SK-N-MC (cell line): Measurements from ENCODE around the gene SCLY.

Experiments used
- DNase-seq: peaks from one replicate; pipeline ENCODE4 v3.0.0-alpha.2; 2011; ENCODE audit warnings: low read depth, low spot score
- H3K27ac ChIP-seq: fragments of 200-600 bp; sonication (generic); 2 replicates; pipeline ENCODE4 v1.5.1; 2016; ENCODE audit warnings: mixed run types
- H3K36me3 ChIP-seq: fragments of 200-600 bp; sonication (generic); 2 replicates; pipeline ENCODE4 v1.6.1; 2017; ENCODE audit warnings: antibody characterized with exemption, low read length, mixed read lengths; ENCODE audit not compliant: insufficient read depth
- H3K4me3 ChIP-seq: fragments of 200-600 bp; sonication (generic); 2 replicates; pipeline ENCODE4 v1.5.1; 2016
- H3K9ac ChIP-seq: fragments of 200-600 bp; sonication (generic); 2 replicates; pipeline ENCODE4 v1.8.0; 2017; ENCODE audit warnings: mixed run types, mixed read lengths; ENCODE audit not compliant: insufficient read length
- H3K9me3 ChIP-seq: fragments of 200-600 bp; sonication (generic); 2 replicates; pipeline ENCODE4 v1.6.1; 2017; ENCODE audit warnings: low read depth, mild to moderate bottlenecking, antibody characterized with exemption, low read length, moderate library complexity, mixed read lengths
- EZH2 ChIP-seq: fragments of 200-600 bp; sonication (generic); IDR thresholded peaks from one replicate; pipeline ENCODE4 v1.6.1; 2017; ENCODE audit warnings: antibody characterized with exemption
- FOXP2 ChIP-seq: optimal IDR thresholded peaks from 2 replicates; pipeline ENCODE3; 2011; ENCODE audit warnings: mild to moderate bottlenecking, moderate library complexity; ENCODE audit not compliant: insufficient read depth; ENCODE audit errors: extremely low read length, control extremely low read depth
- POLR2AphosphoS5 ChIP-seq: IDR thresholded peaks from 2 replicates; pipeline ENCODE4 v1.6.1; 2012; ENCODE audit warnings: mild to moderate bottlenecking, low read depth, low read length, borderline replicate concordance

The SCLY gene

DNA sequence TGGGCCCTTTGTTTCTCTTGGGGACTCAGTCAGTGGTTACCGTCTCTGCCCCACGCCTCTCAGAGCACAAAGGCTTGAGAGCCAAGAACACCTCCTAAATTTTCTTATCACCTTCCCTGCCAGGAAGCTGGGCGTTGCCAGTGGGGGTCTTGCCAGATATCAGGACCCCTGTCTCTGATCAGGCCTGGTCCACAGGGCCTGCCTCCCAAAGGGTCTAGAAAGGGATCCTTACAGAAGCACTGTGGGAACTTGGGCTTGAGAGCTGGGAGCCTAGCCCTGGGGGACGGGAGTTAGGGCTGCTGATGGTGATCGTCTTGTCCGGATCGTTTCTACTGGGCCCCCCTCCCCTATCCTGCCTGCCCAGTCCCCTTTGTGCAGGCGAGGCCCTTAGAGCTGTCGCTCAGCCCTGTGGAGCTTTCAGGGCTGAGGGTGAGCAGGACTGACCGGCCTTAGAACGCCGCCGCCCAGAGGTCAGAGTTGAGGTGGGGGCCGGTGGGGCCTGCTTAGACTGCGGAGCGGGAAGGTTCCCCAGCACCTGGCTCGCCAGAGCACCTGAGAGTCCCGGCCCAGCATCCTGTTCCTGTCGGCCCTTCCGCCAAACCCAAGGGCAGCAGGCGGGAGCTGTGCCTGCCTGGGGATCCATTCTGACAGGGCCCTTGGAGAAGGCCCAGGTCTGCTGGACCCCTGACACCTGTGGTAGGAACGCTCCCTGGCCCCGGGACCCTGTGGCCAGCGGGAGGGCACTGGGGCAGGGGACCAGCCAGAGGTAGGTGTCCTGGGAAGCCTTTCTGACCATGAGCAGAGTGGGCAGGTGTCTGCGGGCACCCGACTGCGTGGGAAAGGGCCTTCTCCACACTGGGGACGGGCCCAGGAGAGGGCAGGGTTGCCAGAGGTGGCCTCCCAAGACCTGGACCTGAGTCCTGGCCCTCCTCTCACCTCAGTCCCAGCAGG, 40.3 kb downstream of the SCLY start:
- DNase-seq: no peak
- no peak for TF ChIP-seq EZH2
- no peaks in the 10 kb centered on the region for H3K9me3 ChIP-seq
- H3K36me3 ChIP-seq: no peaks in the 10 kb centered on the region
- H3K27ac ChIP-seq: no peak overlapping the region
- H3K9ac ChIP-seq: no peak overlapping the region
- no peak overlapping the region for H3K4me3 ChIP-seq

DNA sequence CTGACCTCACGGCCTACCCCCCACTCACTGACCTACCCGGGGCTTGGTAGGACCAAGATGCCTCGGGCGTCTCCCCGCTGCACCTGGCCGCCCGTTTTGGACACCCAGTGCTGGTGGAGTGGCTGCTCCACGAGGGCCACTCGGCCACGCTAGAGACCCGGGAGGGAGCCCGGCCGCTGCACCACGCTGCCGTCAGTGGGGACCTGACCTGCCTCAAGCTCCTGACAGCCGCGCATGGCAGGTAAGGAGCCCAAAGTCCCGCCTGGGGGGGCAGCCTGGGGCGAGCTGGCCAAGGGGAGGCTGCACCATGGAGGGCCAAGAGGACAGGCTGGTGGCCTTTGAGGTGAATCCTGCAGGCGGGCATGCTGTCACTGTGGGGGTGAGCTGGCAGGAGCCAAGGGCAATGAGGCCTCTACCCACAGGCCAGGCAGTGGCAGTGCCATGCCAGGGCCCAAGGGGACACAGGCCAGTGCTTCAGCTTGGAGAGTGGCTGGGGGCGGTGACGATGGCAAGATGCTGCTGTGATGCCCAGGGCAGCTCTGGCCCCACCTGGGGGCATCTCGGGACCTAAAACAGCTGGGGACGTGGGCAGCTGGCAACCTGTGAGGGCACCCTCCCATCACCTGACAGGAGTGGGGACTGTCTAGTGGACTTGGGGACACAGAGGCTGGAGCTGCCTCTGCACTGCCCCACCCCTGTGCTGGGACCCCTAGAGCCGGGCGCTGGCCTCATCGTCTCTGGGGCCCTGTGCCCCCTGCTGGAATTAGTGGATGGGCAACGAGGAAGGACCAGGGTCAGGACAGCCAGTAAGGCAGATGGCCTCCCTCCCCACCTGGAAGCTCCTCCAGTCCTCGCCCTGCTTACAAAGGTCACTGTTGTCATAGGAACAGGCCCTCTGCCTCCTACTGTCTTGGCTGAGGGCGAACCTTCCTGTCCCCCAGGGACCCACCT, 41.4 kb downstream of the SCLY start:
- no peaks in the 10 kb centered on the region for H3K9me3 ChIP-seq
- no peaks in the 10 kb centered on the region for H3K36me3 ChIP-seq
- H3K27ac ChIP-seq: no peak overlapping the region
- DNase-seq: no peak
- H3K9ac ChIP-seq: no peak overlapping the region
- TF ChIP-seq EZH2 (no peak), FOXP2 (no peak), POLR2AphosphoS5 (no peak)
- H3K4me3 ChIP-seq: no peak overlapping the region

DNA sequence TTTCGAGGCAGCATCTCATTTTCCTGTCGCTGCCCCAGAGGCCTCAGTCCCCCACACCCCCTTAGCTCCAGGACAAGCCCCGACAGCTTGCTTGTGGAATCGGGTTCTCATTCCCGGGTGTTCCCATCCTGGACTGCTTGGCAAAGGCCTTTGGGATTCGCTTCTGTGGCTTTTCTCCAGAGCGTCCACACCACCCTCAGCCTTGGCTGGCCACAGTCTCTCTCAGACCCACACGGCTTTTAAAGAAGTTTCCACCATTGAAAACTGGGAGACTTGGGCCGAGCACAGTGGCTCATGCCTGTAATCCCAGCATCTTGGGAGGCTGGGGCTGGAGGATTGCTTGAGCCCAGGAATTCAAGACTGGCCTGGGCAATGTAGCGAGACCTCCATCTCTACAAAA, 42.1 kb downstream of the SCLY start:
- no peaks in the 10 kb centered on the region for H3K36me3 ChIP-seq
- TF ChIP-seq POLR2AphosphoS5: no peak
- TF ChIP-seq EZH2: no peak
- no peak for TF ChIP-seq FOXP2
- no peak overlapping the region for H3K4me3 ChIP-seq
- H3K9me3 ChIP-seq: no peaks in the 10 kb centered on the region
- no peak for DNase-seq
- no peak overlapping the region for H3K9ac ChIP-seq
- H3K27ac ChIP-seq: no peak overlapping the region

DNA sequence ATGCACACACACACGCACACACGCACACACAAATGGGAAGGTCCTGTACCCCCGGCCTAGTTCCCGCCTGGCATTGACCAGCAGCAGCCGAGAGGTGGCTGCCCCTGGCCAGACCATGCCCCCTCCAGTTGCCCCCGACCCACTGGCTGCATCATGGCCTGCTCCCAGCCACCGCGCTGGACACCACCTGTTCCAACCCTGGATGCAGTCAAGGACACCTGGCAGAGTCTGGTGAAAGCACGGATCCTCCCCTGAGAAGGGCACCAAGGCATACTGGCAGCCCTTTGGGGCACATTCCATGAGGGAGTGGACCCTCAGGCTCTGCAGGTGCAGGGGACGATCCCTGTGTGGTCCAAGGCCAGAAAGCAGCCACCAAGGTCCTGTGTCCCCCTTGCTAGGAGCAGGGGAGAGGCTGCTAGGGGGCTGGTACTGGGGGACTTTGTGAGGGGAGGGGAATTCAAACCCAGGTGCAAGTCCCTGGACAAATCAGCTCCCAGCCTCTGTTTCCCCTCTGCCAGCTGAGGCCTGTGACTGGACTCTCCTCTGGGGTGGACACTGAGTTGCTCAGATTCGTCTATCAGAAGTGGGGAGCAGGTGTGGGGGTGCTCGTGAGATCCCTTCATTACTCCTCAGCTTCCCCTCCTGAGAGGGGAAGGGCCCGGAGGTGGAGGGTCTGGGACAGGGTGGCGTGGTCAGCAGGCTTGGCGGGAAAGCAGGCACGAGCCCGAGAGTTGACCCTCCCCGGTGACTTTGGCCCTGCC, 42.8 kb downstream of the SCLY start:
- no peak overlapping the region for H3K27ac ChIP-seq
- no peak overlapping the region for H3K4me3 ChIP-seq
- H3K9me3 ChIP-seq: no peaks in the 10 kb centered on the region
- no peak for DNase-seq
- no peak for TF ChIP-seq FOXP2
- no peak for TF ChIP-seq POLR2AphosphoS5
- TF ChIP-seq EZH2: no peak
- no peak overlapping the region for H3K9ac ChIP-seq
- H3K36me3 ChIP-seq: no peaks in the 10 kb centered on the region

DNA sequence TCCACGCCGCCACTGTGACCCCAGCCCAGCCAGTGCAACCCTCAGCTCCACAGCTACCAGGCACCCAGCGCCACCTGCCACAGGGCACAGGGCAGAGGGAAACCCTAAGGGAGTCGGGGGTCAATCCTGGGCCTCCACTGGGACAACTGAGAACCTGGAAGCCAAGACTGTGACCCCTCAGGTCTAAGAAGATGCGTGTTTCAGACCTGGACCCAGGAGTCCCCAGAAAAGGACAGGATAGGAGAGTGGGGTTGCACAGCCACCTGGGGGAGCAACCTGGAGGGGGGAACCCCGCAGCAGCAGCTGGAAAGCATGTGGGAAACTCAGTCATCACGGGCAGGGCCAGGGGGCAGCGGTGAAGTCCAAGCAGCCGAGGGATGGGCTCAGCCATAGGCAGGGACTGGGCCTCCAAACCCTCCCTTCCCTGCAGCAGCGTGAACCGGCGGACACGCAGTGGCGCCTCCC, 43.5 kb downstream of the SCLY start:
- TF ChIP-seq POLR2AphosphoS5 (no peak), EZH2 (no peak), FOXP2 (no peak)
- DNase-seq: no peak
- Histone ChIP-seq H3K9me3 (no peaks in the 10 kb centered on the region), H3K36me3 (no peaks in the 10 kb centered on the region), H3K27ac (no peak overlapping the region), H3K9ac (no peak overlapping the region), H3K4me3 (no peak overlapping the region)

DNA sequence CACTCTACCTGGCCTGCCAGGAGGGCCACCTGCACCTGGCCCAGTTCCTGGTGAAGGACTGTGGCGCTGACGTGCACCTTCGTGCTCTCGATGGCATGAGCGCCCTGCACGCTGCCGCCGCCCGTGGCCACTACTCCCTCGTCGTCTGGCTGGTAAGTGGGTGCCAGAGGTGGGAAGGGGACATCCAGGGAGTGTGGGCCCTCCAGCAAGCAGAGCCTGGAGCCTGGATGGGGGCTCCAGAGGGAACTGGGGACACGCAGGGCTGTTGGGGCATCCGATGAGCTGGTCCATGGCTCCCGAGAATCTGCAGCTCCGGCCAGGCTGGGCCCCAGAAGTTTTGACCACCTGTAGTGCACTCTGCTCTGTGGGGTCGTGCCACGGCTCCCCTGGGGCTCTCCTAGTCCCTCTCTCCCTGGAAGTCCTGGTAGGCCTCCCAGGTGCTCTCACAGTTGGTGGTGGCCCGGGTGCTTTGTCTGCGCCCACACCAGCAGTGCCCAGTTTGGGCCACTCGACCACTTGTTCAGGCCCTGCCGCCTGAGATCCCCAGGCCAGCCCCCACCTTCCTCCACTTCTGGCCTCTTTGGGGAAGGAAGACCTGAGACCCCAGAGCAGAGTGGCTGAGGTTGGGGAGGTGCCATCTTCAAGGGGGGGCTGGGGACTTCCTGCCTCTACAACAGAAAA, 44.0 kb downstream of the SCLY start:
- no peaks in the 10 kb centered on the region for H3K9me3 ChIP-seq
- TF ChIP-seq FOXP2: no peak
- TF ChIP-seq POLR2AphosphoS5: no peak
- TF ChIP-seq EZH2: no peak
- no peak for DNase-seq
- H3K9ac ChIP-seq: no peak overlapping the region
- H3K4me3 ChIP-seq: no peak overlapping the region
- H3K36me3 ChIP-seq: no peaks in the 10 kb centered on the region
- no peak overlapping the region for H3K27ac ChIP-seq

DNA sequence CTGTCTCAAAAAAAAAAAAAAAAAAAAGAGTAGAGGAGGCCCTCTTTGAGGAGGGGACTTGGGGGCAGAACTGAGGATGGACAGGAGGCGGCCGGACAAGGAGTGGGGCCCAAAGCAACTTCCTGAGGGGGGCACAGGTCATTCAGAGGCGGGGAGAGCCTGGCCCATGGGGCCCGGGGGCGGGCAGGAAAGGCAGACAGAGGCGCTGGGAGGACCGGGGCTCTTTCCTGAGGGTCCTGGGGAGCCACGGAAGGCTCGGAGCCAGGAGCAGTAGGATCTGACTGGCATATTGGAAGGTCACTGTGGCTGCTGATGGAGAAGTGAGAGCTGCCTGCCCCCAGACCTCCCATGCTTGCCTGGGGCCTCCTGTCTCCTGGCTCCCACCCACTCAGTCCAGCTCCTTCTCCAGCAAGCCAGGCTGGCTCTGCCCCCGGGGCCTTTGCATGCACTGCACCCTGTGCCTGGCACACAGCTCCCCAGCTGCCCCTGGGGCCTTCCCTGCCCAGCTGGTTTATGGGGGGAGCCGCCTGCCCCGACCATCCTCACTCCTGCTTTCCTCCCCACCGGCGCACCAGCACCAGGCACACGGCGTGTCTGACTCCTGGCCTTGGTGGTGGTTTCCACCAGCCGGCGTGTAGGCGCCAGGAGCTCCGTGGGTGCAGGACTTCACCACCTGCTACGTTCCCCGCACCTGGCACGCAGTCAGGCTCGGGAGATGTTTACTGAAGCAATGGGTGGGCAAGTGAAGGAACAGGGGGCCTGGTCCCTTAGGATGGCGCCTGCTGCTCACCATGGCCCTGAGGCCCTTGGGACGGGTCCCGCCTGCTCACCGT, 44.9 kb downstream of the SCLY start:
- Histone ChIP-seq H3K27ac (no peak overlapping the region), H3K4me3 (no peak overlapping the region), H3K9ac (no peak overlapping the region), H3K36me3 (no peaks in the 10 kb centered on the region), H3K9me3 (no peaks in the 10 kb centered on the region)
- no peak for DNase-seq
- TF ChIP-seq EZH2 (no peak), POLR2AphosphoS5 (no peak), FOXP2 (no peak)
